A673 (cell line): Measurements from ENCODE around the gene RGS3.

Source experiments
- CTCF ChIP-seq: fragments of 300-800, 200-600 bp; sonication (generic); conservative IDR thresholded peaks from 2 replicates; pipeline ENCODE4 v1.5.1; 2017; ENCODE audit warnings: low read depth, mild to moderate bottlenecking, antibody characterized with exemption, low read length, moderate library complexity, mixed read lengths
- EZH2 ChIP-seq: fragments of 200-600 bp; sonication (generic); IDR thresholded peaks from 2 replicates; pipeline ENCODE4 v1.6.1; 2017; ENCODE audit warnings: borderline replicate concordance, low read depth, mild to moderate bottlenecking, mixed read lengths, antibody characterized with exemption, low read length; ENCODE audit not compliant: poor library complexity, severe bottlenecking

- TF ChIP-seq CTCF (no peak), EZH2 (no peak)
Measured at GRCh38 chr9:113511047-113511521, 47.6 kb downstream of the RGS3 start.
